Gastroesophageal sphincter (tissue), 3 donors: ENCODE data around the gene PFKL.

ENCODE experiments used
- EP300 ChIP-seq: sonication (generic); formaldehyde crosslinking; IDR thresholded peaks from one replicate; pipeline ENCODE4 v1.6.1; 2017; ENCODE audit warnings: antibody characterized with exemption, mild to moderate bottlenecking
- TF ChIP-seq, protein P1 (sequence below), 4 experiments: fragments of 200-600 bp in 2 of 4; fragments of 450-650 bp in 2 of 4; sonication (generic) in 1 of 4; IDR thresholded peaks; one replicate each; pipeline ENCODE4 v1.5.1; 2017 to 2019; ENCODE audit warnings: antibody characterized with exemption in 4 of 4, mild to moderate bottlenecking in 2 of 4, moderate library complexity in 2 of 4

GRCh38 chr21:44320847-44321246 lies 21.0 kb downstream of the PFKL start:
- TF ChIP-seq, protein P1, sequence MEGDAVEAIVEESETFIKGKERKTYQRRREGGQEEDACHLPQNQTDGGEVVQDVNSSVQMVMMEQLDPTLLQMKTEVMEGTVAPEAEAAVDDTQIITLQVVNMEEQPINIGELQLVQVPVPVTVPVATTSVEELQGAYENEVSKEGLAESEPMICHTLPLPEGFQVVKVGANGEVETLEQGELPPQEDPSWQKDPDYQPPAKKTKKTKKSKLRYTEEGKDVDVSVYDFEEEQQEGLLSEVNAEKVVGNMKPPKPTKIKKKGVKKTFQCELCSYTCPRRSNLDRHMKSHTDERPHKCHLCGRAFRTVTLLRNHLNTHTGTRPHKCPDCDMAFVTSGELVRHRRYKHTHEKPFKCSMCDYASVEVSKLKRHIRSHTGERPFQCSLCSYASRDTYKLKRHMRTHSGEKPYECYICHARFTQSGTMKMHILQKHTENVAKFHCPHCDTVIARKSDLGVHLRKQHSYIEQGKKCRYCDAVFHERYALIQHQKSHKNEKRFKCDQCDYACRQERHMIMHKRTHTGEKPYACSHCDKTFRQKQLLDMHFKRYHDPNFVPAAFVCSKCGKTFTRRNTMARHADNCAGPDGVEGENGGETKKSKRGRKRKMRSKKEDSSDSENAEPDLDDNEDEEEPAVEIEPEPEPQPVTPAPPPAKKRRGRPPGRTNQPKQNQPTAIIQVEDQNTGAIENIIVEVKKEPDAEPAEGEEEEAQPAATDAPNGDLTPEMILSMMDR (IDR thresholded peaks at IDR 0.05): no peak
- no peak for TF ChIP-seq EP300
